HG02943 (cell line): ENCODE data around the gene NDUFS7.
A peak's percentile ranks its signal among the peaks of the same experiment; 100 is the strongest.

Experiments
- ATAC-seq: cut with Tn5 transposase; IDR thresholded peaks from one replicate; pipeline ENCODE4 v1.9.1; 2021; ENCODE audit warnings: mild to moderate bottlenecking, low read depth, moderate library complexity; ENCODE audit not compliant: unreplicated experiment

Gene NDUFS7

DNA sequence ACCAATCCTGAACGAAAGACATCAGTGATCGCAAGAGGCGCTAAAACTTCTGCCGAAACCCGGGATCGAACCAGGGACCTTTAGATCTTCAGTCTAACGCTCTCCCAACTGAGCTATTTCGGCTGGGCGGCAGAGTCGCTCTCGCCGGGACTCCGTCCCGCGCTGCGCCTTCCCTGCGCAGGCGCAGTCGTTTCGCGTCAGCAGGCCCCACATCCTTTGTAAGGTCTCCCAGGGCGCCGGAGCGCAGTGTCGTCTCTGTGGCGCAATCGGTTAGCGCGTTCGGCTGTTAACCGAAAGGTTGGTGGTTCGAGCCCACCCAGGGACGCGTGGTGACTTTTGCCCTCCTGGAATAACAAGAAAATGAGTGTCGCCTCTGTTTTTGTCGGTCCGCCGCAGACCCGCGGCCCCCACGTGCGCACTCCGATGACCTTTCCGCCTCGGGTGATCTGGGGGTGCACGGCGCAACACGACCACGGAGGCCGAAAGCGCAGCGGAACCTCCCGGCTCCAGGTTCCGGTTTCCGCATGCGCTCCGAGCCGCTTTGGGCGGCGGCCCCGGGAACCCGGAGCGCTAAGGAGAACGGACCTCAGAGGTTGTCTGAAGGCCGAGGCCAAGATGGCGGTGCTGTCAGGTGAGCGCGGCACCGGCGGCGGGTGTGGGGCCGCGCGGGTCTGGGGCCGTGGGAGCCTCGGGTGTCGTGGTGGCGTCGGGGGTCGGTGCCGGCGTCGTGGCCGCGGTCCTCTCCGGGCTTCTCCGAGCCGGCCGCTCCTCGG, at the start of gene NDUFS7:
TSS of gene NDUFS7 (plus strand) at position 596 of the 773 bp plus-strand sequence. CDS start at position 616, 20 bp downstream.
- ATAC-seq, result peak; percentile 72

DNA sequence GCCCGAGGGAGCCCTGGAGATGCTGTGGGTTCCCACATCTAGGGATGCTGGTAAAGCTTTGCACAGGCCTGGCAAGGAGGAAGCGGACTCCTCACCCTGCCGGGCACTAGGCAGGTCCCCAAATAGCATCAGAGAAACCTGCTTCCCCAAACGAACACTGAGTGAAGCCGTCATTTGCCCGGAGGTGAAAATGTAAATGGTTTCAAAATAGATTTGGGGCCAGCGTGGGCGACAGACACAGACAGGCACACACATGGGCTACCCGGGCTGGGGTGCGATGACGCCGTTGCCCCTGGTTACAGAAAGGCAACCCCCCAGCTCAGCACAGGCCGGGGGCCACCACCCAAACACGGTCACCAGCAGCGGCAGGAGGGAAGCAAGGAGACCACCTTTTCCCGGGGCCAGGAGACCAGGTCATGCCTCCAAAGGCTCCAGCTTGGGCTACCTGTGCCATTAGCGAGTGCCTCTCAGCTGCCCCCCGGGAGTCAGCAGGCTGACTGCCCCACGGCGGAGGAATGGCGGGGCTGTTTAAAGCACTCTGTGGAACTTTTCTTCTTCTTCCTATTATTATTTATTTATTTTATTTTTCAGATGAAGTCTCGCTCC, 47.5 kb upstream of the NDUFS7 start:
- no peak for ATAC-seq

DNA sequence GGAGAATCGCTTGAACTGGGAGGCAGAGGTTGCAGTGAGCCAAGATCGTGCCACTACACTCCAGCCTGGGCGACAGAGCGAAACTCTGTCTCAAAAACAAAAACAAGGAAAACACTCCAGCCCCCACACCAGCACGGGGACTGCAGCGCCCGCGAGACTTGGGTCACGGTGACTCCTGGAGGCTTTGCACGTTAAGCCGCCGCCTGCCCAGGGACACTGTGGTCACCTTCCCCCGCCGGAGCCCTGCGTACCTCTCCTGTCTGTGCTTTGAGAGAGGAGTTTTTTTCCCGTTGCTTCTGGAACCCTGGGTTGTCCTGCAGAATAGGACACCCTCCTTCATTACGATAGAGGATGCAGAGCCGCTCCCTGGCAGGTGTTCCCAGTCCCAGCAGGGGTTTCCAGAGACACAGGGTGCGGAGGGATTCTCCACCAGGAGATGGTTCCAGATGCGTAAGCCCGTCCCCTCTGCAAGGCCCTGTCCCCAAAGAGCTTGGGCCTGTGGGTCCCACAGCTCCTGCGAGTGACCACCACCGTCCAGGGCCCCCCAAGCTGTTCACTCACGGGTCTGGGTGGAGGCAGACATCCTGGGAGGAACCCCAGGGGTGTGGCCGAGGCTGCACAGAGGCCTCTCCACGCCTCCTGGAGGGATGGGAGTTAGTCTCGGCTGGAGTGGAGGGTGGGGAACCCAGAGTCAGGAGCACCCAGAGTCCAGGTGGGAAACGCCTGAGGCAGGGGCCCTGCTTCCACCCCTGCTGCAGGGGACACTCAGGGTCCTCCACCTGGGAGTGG, 42.8 kb upstream of the NDUFS7 start:
- no peak for ATAC-seq

DNA sequence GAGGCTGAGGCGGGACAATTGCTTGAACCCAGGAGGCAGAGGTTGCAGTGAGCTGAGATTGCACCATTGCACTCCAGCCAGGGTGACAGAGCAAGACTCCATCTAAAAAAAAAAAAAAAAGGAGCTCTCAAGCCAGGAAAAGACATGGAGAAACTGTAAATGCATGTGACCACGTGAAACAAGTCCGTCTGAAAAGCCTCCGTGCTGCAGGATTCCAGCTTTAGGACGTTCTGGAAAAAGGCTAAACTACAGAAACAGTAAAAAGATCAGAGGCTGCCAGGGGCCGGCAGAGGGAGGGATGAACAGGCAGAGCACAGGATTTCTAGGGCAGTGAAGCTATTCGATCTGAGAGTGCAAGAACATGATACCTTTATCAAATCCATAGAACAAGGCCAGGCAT, 40.7 kb upstream of the NDUFS7 start:
- no peak for ATAC-seq

DNA sequence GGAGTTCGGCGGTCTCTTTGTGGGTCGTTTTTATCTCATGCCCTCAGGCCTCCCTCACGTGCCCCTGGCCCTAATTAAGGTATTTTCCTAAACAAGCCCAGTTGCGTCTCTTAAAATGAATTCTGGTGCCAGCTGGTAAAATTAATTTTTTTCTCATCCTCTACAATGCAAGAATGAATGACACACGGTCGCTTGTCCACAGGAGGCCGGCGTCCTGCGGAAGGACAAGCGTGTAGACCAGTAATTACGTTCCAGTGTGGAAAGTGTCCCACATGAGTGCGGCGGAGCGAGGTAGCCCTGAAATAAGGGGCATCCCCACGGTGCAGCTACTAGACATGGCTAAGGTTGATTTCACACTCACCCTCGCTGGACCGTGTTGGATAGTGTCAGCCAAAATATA, 34.5 kb upstream of the NDUFS7 start:
- ATAC-seq, result no peak

DNA sequence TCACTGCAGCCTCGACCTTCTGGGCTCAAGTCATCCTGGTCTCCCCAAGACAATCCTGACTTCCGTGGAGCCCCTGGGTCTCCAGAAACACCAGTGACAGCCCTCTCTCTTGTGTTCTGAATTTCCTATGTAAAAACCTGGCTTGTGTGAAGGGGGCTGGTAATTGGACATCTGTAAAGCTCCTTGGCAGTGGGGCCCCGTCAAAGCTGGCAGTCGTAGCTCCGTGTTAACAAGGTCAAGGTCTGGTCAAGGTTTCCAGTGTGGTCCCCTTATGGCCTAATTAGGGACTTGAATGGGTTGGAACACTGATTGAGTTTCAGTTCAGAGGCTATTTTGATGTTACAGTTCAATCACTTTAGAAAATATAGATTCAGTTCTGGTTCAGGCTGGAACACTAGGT, 32.8 kb upstream of the NDUFS7 start:
- ATAC-seq, result no peak

DNA sequence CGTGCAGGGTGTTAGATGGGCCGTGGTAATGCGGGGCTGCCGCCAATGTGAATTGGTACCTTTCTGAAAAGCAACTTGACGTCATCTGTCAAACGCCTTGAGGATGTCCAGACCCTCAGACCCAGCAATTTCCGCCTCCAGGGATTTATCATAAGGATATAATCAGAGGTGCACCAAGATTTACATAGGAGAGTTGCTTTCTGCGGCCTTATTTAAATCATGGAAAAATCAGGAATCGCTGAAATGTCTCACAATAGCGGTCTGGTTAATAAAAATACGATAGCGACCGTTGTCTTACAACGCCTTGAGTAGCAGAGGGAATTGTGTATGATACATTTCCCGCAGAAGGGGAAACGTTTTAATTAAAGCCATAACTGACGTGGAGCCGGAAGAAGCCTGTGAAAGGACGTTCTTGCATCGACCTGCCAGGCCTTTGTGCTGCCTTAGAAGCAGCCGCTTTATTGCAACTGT, 32.3 kb upstream of the NDUFS7 start:
- ATAC-seq, result no peak

DNA sequence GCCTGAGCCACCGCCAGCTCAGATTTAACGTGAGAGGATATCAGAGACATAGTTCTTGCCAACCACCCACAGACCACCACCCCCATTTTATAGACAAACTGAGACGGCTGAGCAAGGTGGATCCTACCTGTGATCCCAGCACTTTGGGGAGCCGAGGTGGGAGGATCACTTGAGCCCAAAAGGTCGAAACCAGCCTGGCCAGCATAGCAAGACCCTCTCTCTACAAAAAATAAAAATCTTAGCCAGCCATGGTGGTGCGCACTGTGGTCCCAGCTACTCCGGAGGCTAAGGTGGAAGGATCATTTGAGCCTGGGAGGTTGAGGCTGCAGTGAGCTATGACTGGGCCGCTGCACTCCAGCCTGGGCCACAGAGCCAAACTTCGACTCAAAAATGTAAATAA, 30.6 kb upstream of the NDUFS7 start:
- ATAC-seq, result no peak

DNA sequence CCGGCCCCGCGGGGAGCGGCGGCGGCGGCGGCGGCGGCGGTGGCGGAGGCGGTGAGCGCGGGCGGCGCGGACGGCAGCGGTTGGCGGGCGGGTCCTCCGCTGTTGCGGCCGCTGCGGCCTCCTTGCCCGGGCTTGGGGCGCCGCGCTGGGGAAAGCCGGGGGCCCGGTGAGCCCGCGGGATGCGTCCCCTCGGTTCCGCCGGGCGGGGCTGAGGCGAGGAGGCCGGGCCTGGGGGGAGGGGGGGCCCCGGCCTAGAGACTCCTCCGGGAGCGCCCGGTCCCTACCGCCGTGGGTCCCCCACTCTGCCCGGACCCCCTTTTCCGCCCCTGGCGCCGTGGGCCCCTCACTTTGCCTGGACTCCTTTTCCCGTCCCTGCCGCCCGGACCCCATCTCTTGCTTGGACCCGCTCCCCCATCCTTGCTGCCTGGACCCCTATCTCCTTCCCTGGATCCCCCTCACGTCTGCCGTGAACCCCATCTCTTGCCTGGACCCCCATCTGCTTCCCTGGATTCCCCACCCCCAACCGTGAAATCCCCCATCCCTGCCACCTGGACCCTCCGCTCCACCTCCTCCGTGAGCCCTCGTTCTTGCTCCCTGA, 28.6 kb upstream of the NDUFS7 start:
- ATAC-seq, result peak; percentile 31

DNA sequence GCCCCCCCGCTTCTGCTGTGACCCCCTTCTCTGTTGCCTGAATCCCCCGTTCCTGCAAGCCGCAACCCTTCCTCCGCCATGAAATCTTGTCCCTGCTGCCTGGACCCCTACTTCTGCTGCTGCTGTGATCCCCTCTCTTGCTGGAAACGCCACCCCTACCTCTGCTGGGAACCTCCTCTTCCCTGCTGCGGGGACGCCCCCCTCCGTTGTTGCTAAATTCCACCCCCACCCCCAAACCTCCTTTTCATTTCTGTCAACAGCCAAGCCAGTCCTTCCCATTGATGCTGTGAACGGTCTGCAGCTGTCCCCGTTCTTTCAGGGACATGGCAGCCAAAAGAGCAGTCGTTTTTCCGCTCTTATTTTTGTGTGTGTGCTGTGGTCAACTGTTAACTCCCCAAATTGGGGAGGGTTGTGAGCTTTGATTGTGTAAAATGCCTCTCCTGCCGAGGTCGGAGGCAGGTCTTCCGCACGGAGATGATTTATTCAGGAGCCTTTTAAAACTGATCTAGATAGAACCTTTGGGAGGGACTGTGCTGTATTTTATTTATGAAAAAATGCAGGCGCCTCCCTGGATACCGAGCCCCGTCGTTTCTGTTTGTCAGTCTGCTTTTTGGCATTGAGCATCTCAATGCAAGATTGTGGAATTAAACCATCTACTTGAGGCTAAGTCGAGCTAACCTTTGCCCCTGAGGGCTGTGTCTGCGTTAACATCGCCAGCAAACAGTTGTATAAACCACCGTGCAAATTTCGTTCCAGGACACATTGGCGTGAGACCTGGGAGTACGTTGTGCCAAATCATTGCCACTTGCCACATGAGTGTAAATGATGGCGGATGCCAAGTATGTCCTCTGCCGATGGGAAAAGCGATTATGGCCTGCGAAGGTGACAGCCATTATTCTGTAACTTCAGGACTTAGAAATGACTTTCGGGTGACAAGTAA, 27.9 kb upstream of the NDUFS7 start:
- no peak for ATAC-seq

DNA sequence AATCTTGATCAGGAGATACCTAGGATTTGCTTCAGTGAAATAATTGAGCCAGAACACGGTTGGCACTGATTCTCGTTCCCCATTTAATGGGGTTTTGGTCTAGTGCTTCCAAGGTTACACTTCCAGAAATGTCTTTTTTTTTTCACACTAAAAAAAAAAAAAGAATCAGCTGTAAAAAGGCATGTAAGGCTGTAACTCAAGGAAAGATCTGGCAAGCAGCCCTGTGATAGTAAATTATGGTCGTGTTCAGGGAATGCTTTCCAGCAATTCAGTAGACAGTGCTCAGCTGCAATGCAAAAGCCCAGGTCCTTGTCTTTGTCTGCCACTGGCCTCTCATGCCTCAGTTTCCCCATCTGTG, 27.2 kb upstream of the NDUFS7 start:
- ATAC-seq, result no peak

DNA sequence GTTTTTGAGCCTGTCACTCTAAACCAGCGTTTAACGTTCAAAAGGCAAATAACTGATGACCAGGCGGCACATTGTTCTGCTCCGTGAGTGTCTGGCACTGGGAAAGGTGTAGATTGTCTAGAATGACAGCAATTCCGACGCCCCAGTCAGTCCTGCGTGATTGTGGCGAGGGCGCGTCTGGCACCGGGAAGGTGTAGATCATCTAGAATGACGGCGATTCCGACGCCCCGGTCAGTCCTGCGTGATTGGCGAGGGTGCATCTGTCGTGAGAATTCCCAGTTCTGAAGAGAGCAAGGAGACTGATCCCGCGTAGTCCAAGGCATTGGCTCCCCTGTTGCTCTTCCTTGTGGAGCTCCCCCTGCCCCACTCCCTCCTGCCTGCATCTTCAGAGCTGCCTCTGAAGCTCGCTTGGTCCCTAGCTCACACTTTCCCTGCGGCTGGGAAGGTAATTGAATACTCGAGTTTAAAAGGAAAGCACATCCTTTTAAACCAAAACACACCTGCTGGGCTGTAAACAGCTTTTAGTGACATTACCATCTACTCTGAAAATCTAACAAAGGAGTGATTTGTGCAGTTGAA, 26.1 kb upstream of the NDUFS7 start:
- no peak for ATAC-seq

DNA sequence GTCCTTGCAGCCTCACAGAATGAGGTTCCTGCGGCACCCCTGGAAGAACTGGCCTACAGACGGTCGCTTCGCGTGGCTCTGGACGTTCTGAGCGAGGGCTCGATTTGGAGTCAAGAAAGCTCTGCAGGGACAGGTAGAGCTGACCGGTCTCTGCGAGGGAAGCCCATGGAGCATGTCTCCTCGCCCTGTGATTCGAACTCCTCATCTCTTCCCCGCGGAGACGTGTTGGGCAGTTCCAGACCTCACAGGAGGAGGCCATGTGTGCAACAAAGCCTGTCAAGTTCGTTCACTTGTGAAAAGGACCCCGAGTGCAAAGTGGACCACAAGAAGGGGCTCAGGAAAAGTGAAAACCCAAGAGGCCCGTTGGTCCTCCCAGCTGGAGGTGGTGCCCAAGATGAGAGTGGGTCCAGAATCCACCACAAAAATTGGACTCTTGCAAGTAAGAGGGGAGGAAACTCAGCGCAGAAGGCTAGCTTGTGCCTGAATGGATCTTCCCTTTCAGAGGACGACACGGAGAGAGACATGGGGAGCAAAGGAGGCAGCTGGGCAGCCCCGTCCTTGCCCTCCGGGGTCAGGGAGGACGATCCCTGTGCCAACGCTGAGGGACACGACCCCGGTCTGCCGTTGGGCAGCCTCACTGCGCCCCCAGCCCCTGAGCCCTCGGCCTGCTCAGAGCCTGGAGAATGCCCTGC, 23.4 kb upstream of the NDUFS7 start:
- no peak for ATAC-seq

DNA sequence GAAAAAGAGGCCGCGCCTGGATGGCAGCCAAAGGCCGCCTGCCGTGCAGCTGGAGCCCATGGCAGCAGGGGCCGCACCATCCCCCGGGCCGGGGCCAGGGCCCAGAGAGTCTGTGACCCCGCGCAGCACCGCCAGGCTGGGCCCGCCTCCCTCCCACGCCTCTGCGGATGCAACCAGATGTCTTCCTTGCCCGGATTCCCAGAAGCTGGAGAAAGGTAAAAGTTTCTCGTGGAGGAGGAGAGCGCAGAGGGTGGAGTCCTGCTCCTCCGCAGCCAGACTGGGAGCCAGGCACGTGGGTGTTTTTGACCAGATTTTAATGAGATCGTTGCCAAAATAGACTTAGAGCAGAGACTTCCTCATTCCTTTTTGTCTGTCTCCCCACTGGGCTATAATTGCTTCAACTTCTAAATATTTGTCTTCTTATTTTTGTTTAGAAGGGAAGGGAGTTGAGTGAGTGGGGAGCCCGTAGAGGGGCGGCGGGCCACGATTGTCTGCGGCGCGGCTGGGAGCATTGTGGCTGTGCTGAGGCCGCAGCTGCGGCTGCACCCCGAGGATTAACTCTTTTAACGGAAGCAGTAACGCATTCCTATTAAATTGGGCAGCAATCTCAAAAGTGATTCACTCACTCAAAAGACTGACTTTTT, 22.8 kb upstream of the NDUFS7 start:
- no peak for ATAC-seq

DNA sequence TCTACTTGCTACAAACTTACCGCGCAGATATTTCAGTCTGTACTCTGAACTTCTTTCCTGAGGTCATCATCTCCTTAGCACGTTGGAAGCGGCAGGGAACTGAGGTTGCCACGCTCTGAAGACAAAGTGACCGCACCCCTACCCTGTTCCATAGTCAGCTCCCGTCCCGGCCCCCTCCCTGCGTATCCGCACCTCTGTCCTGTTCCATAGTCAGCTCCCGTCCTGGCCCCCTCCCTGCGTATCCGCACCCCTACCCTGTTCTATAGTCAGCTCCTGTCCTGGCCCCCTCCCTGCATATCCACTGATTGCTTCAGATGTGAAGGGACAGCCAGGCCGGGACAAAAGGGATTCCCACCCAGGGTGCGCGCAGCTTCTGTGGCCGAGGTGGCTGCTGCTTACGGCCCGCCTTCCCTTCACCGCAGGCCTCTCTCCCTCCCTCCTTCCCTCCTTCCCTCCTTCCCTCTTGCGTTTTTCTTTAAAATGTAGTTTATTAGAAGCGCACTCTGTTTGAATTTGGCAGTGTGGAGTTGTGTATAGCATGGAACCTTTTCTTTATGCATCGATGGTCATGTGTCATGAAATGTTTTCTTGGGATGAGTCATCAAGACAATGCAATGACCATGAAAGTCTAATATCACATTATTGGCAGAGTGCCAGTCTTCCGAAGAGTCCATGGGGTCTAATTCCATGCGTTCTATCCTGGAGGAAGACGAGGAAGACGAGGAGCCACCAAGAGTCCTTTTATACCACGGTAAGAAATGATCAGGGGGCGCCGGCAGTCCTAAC, 21.9 kb upstream of the NDUFS7 start:
- ATAC-seq, result no peak

DNA sequence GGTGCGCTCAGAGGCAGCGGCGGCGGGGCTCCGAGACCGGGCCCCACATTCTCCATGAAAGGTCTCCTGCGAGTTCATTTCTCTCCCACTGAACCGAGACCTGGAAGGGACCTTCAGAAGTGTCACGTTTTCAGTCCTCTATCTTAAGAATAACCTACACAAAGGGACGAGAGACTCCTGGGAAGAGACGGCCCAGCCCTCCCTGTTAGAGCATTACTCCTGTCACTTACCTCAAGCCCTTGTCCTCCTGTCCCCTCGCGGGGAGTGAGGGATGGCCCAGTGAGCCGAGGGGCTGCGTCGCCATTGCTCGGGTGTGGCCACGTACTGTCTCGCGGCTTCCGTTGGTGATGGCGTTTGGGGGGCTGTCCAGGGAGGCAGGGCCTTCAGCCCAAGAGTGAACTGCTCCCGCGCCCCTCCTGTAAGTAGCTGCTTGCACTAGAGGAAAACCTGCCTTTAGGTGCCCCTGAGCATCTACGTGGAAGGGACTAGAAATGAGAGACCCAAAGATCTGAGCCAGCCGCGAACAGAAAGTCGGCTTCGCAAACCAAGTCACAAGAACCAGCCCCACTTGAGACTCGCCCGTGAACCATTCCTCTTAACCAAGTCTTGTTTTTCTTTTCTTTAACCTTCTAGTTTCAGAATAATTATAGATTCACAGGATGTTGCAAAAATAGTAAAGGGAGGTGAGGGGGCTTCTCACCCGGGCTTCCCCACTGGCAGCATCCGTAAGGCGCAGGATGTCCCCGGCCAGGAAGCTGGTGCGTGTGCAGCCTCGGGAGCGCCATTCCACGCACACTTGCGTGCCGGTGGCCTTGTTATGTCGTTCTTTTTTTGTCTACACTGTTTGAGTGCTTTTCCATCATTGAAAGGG, 21.1 kb upstream of the NDUFS7 start:
- no peak for ATAC-seq

DNA sequence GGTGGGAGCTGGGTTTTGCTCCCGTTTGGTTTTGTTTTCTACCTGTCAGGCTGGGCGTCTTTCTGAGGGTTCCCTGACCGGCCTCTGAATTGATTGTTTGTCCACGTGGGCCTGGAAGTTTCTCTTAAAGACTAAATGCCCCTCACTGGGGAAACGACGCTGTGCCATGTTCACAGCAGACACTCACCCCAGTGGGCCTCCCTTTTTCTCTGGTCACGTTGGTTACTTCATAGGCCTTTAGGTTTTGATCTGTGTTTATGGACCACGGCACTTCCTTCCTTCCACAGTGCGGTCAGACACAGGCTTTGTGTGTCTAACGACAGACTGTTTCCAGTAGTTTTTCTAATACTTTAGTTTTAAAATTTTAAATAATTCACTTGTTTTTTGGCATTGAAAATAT, 20.1 kb upstream of the NDUFS7 start:
- no peak for ATAC-seq
